ENCODE data around the gene IER2. TPM values are rescaled to one million over a fixed set of nuclear protein-coding genes. Genes with fewer than 3 reads are reported as not detected.

The IER2 gene
- total and polyA plus RNA-seq, 8 donors: 44.6 to 408 (median 115) TPM

- Histone ChIP-seq H3K36me3 (peaks cover 0 to 14% of the 10 kb centered on the region in 2 donors), H3K4me3 (peak overlapping the region in 1 of 2 donors; percentile 88), H3K9me3 (no peaks in the 10 kb centered on the region), H3K27me3 (no peaks in the 10 kb centered on the region), H3K4me1 (peaks cover 22 to 48% of the 10 kb centered on the region in 2 donors), H3K27ac (no peak overlapping the region)
- intact Hi-C loops (cut with DNase I): no loop called here
- no peak for ATAC-seq
- no peak for DNase-seq
- TF ChIP-seq, protein P1, sequence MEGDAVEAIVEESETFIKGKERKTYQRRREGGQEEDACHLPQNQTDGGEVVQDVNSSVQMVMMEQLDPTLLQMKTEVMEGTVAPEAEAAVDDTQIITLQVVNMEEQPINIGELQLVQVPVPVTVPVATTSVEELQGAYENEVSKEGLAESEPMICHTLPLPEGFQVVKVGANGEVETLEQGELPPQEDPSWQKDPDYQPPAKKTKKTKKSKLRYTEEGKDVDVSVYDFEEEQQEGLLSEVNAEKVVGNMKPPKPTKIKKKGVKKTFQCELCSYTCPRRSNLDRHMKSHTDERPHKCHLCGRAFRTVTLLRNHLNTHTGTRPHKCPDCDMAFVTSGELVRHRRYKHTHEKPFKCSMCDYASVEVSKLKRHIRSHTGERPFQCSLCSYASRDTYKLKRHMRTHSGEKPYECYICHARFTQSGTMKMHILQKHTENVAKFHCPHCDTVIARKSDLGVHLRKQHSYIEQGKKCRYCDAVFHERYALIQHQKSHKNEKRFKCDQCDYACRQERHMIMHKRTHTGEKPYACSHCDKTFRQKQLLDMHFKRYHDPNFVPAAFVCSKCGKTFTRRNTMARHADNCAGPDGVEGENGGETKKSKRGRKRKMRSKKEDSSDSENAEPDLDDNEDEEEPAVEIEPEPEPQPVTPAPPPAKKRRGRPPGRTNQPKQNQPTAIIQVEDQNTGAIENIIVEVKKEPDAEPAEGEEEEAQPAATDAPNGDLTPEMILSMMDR (IDR thresholded peaks at IDR 0.05): no peak
Observed at GRCh38 chr19:13119627-13120026, 30.6 kb upstream of the IER2 start.

DNA sequence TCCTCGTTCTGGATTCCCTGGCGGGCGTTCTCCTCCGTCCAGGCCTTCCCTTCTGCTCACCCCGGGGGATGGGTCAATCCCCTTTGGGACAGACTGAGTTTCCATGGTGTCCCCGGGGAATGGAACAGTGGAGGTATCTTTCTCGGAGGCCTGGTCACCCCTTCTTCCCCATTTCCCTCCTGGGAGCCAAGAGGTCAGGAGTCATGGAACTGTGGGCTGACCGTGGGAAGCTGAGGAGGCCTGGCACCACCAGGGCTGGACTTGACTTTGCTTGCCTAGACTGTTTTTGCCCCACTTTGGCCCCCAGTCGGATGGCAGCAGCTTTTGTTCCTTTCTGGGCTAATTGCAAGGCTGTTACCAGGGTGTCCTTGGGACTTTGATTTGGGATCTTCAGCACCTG, 30.2 kb upstream of the IER2 start:
- no peak for ATAC-seq
- intact Hi-C loops (cut with DNase I): no loop called here
- Histone ChIP-seq H3K4me3 (no peak overlapping the region), H3K4me1 (peaks cover 22 to 48% of the 10 kb centered on the region in 2 donors), H3K36me3 (peaks cover 0 to 13% of the 10 kb centered on the region in 2 donors), H3K27ac (no peak overlapping the region), H3K9me3 (no peaks in the 10 kb centered on the region), H3K27me3 (no peaks in the 10 kb centered on the region)
- no peak for DNase-seq
- TF ChIP-seq, protein P1 (IDR thresholded peaks at IDR 0.05): no peak

GRCh38 chr19:13120817-13121216, 29.4 kb upstream of the IER2 start:
- H3K36me3 ChIP-seq: peaks cover 0 to 18% of the 10 kb centered on the region in 2 donors
- H3K9me3 ChIP-seq: no peaks in the 10 kb centered on the region
- ATAC-seq (no peak), DNase-seq (no peak)
- TF ChIP-seq, protein P1 (IDR thresholded peaks at IDR 0.05): no peak
- intact Hi-C loops (cut with DNase I): no loop called here
- no peak overlapping the region for H3K27ac ChIP-seq
- H3K4me3 ChIP-seq: no peak overlapping the region
- peaks cover 18 to 41% of the 10 kb centered on the region in 2 donors for H3K4me1 ChIP-seq
- H3K27me3 ChIP-seq: no peaks in the 10 kb centered on the region

DNA sequence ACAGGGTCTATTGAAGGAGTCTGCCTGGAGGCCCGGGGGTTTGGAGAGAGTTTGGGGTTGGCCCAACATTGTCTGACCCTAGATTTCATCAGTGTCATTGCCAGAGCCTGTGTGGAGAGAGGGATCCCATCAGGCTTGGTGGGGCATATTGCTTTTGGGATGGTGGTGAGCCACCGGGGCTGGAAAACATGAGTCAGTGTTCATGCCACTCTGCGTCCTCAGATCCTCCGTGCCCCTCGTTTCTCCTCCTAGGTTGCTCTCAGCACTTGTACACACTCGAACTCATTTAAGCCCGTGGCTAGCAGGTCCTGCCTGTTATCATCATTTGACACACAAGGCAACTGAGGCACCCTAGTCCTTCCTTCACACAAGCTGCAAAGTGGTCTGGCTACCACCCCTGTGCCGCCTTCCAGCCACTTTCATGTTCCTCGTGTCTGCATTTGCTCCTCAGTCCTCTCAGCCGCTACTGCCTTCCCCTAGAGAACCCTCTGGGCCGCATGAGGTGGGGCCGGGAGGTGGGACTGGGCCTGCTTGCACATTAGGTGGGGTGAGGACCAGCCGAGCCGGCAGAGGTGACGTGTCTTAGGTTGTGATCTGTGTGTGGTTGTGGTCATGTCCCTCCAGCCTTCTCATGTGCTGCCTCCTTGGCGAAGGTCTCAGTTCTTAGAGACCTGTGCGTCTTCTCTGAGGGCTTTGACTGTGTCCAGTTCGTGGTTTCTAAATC, 28.5 kb upstream of the IER2 start:
- no peak overlapping the region for H3K27ac ChIP-seq
- H3K27me3 ChIP-seq: no peaks in the 10 kb centered on the region
- H3K9me3 ChIP-seq: no peaks in the 10 kb centered on the region
- no peak for ATAC-seq
- H3K36me3 ChIP-seq: peaks cover 0 to 27% of the 10 kb centered on the region in 2 donors
- DNase-seq: no peak
- intact Hi-C loops (cut with DNase I): no loop called here
- no peak overlapping the region for H3K4me3 ChIP-seq
- TF ChIP-seq, protein P1 (IDR thresholded peaks at IDR 0.05): no peak
- peaks cover 15 to 36% of the 10 kb centered on the region in 2 donors for H3K4me1 ChIP-seq

DNA sequence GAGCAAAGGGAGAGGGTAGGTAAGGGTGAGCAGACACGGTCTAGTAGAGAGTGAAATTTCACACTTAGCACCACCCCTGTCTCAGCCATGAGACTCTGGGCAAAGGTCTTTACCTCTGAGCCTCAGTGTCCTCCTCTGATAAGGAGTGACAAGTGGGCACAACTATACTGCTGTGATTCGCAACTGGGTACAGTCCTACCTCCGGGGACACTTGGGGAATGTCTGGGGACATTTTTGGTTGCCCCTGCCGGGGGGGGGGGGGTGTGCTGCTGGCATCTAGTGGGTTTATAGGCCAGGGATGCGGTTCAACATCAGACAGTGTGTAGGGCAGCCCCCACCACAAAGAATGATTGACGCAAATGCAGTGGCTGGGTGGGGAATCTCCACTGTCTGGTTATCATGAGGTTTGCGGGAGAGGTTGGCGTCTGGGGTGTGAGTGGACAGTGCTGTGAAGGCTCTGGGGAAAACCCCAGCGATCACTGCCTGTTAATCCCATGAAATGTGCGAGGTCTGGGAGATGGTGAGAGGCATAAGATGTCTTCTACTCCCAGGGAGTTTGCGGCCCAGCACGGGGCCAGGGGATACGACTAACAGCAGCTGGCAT, 27.8 kb upstream of the IER2 start:
- no peak overlapping the region for H3K4me3 ChIP-seq
- intact Hi-C loops (cut with DNase I): no loop called here
- TF ChIP-seq, protein P1 (IDR thresholded peaks at IDR 0.05): no peak
- H3K27me3 ChIP-seq: no peaks in the 10 kb centered on the region
- DNase-seq (no peak), ATAC-seq (no peak)
- peaks cover 15 to 29% of the 10 kb centered on the region in 2 donors for H3K4me1 ChIP-seq
- no peaks in the 10 kb centered on the region for H3K9me3 ChIP-seq
- H3K36me3 ChIP-seq: peaks cover 0 to 28% of the 10 kb centered on the region in 2 donors
- H3K27ac ChIP-seq: no peak overlapping the region
